K562 (cell line): ENCODE measurements around the gene EDN2. TPM values are rescaled to one million over a fixed set of nuclear protein-coding genes. Genes with fewer than 3 reads are reported as not detected.

Source experiments
- ATAC-seq: fragments of 200-7000 bp; cut with Tn5 transposase; 3 replicates; pipeline ENCODE4 v1.9.1; 2020; ENCODE audit warnings: moderate library complexity
- BruUV-seq: library from RNA; stranded (reverse); fragments of 400-500 nt; replicated peaks from 2 replicates; lab custom pipeline; 2021; lab: Mats Ljungman, UMichigan
- CTCF ChIA-PET: fragments of 300-600 bp; formaldehyde crosslinking; extraction: SDS; loops from one replicate; lab custom pipeline; 2021; ENCODE audit warnings: low intra/inter-chr PET ratio; lab: Yijun Ruan, JAX
- POLR2A ChIA-PET: fragments of 300-600, 350-650 bp; sonication (Branson Sonifier 250); formaldehyde crosslinking; extraction: SDS; loops from one replicate; lab custom pipeline; 2021; ENCODE audit warnings: antibody characterized with exemption, inconsistent platforms; lab: Yijun Ruan, JAX
- DNase-seq, 4 experiments: peaks; one replicate each; pipeline versions ENCODE4 v3.0.0 to v3.0.0-alpha.2; 2011 to 2018; ENCODE audit warnings: low spot score in 3 of 4, mixed read lengths in 3 of 4; ENCODE audit errors: extremely low read depth in 1 of 4
- FAIRE-seq: peaks from 2 replicates; lab custom pipeline; 2011; peaks lifted over from hg19 to GRCh38; lab: Jason Lieb, UNC
- H2AFZ ChIP-seq: 2 replicates; pipeline ENCODE4 v1.6.0; 2011; ENCODE audit warnings: low read depth, low read length, control low read depth, inconsistent platforms
- H3K27ac ChIP-seq: fragments of 200-600 bp; 3 replicates; pipeline ENCODE4 v1.8.0; 2011; ENCODE audit warnings: low read depth, mild to moderate bottlenecking, control low read depth, inconsistent platforms, low read length, moderate library complexity, mixed read lengths; ENCODE audit errors: extremely low read depth
- H3K27me3 ChIP-seq, 2 experiments: fragments of 300-600 bp in 1 of 2; 2 replicates in 1 of 2; 3 replicates in 1 of 2; pipeline versions ENCODE4 v1.6.0 to v1.8.0; 2011; ENCODE audit warnings: inconsistent platforms in 2 of 2, low read length in 2 of 2, mild to moderate bottlenecking in 1 of 2, mixed read lengths in 1 of 2, moderate library complexity in 1 of 2; ENCODE audit not compliant: control insufficient read depth in 2 of 2, insufficient read depth in 2 of 2
- H3K36me3 ChIP-seq: fragments of 300-600 bp; 3 replicates; pipeline ENCODE4 v1.8.0; 2011; ENCODE audit warnings: mild to moderate bottlenecking, low read length, inconsistent platforms; ENCODE audit not compliant: control insufficient read depth, insufficient read depth
- H3K4me1 ChIP-seq, 2 experiments: fragments of 200-600 bp in 1 of 2; replicated peaks in 1 of 2; 2 replicates in 1 of 2; 3 replicates in 1 of 2; pipeline versions ENCODE4 v1.5.1 to v1.8.0; 2011; ENCODE audit warnings: inconsistent platforms in 2 of 2, low read length in 2 of 2, mild to moderate bottlenecking in 1 of 2, mixed read lengths in 1 of 2, moderate library complexity in 1 of 2; ENCODE audit not compliant: control insufficient read depth in 2 of 2, insufficient read depth in 2 of 2
- H3K4me2 ChIP-seq: 2 replicates; pipeline ENCODE4 v1.6.1; 2011; ENCODE audit warnings: low read length, control low read depth, inconsistent platforms, mixed read lengths; ENCODE audit not compliant: insufficient read depth
- H3K4me3 ChIP-seq: fragments of 200-600 bp; sonication (generic), shearing (Covaris generic); 2 replicates; pipeline ENCODE4 v1.5.1; 2016; ENCODE audit warnings: control low read depth, inconsistent platforms
- H3K79me2 ChIP-seq: fragments of 200-600 bp; 3 replicates; pipeline ENCODE4 v1.8.0; 2011; ENCODE audit warnings: low read length, inconsistent platforms; ENCODE audit not compliant: control insufficient read depth, insufficient read depth
- H3K9ac ChIP-seq, 2 experiments: 2 replicates each; pipeline versions ENCODE4 v1.6.0 to v1.6.1; 2011; ENCODE audit warnings: low read depth in 2 of 2, low read length in 2 of 2, control low read depth in 1 of 2, inconsistent platforms in 1 of 2, mild to moderate bottlenecking in 1 of 2, mixed read lengths in 1 of 2; ENCODE audit not compliant: insufficient read depth in 1 of 2
- H3K9me1 ChIP-seq: one replicate; pipeline ENCODE4 v1.6.0; 2011; ENCODE audit warnings: inconsistent platforms, mild to moderate bottlenecking, low read length, moderate library complexity; ENCODE audit not compliant: control insufficient read depth, insufficient read depth
- H3K9me3 ChIP-seq: replicated peaks from 2 replicates; pipeline ENCODE4 v1.5.1; 2011; ENCODE audit warnings: low read depth, low read length, inconsistent platforms; ENCODE audit not compliant: control insufficient read depth, insufficient read depth
- H4K20me1 ChIP-seq: replicated peaks from 2 replicates; pipeline ENCODE4 v1.6.1; 2011; ENCODE audit warnings: low read length, inconsistent platforms, mixed read lengths; ENCODE audit not compliant: control insufficient read depth, insufficient read depth
- CBFA2T3 ChIP-seq: fragments of 450-650 bp; IDR thresholded peaks from 2 replicates; pipeline ENCODE4 v1.6.1; 2017
- EGR1 ChIP-seq: fragments of 450-650 bp; conservative IDR thresholded peaks from 2 replicates; pipeline ENCODE4 v1.6.1; 2017; ENCODE audit warnings: mild to moderate bottlenecking
- ESRRA ChIP-seq: fragments of 450-650 bp; IDR thresholded peaks from 2 replicates; pipeline ENCODE4 v1.6.1; 2014; ENCODE audit warnings: low read depth, mild to moderate bottlenecking, moderate library complexity, borderline replicate concordance
- FOXO4 ChIP-seq: fragments of 450-650 bp; formaldehyde crosslinking; IDR thresholded peaks from 2 replicates; pipeline ENCODE4 v1.4.0; 2020; ENCODE audit warnings: mild to moderate bottlenecking, moderate library complexity
- PREB ChIP-seq: sonication (generic); formaldehyde crosslinking; IDR thresholded peaks from 2 replicates; pipeline ENCODE4 v1.8.1; 2023; ENCODE audit warnings: mild to moderate bottlenecking, missing genetic modification reagents
- SPI1 ChIP-seq: IDR thresholded peaks from 2 replicates; pipeline ENCODE4 v1.6.1; 2011; ENCODE audit warnings: low read depth, low read length, control low read depth, borderline replicate concordance
- TEAD2 ChIP-seq: fragments of 450-650 bp; IDR thresholded peaks from 2 replicates; pipeline ENCODE4 v1.6.1; 2016; ENCODE audit warnings: missing genetic modification characterization, control low read depth, missing compliant biosample characterization
- TFAP4 ChIP-seq: sonication (generic); formaldehyde crosslinking; IDR thresholded peaks from 2 replicates; pipeline ENCODE4 v1.8.0; 2022; ENCODE audit warnings: missing genetic modification reagents, mild to moderate bottlenecking, moderate library complexity, borderline replicate concordance
- ZNF143 ChIP-seq: sonication (generic); formaldehyde crosslinking; IDR thresholded peaks from 2 replicates; pipeline ENCODE4 v1.9.0; 2022; ENCODE audit warnings: mild to moderate bottlenecking, missing genetic modification reagents
- ZNF324 ChIP-seq: fragments of 250-450 bp; sonication (Bioruptor Pico); IDR thresholded peaks from 2 replicates; pipeline ENCODE4 v1.4.0; 2020; ENCODE audit warnings: mild to moderate bottlenecking
- ZNF592 ChIP-seq: fragments of 450-650 bp; IDR thresholded peaks from 2 replicates; pipeline ENCODE4 v1.6.1; 2017; ENCODE audit warnings: antibody characterized with exemption, mild to moderate bottlenecking
- ZNF780A ChIP-seq: fragments of 250-450 bp; sonication (Bioruptor Pico); IDR thresholded peaks from 2 replicates; pipeline ENCODE4 v1.5.0; 2021; ENCODE audit warnings: mild to moderate bottlenecking
- WGBS: fragments of 100-300 bp; shearing (Covaris generic); methylation state at CpG from one replicate; pipeline ENCODE4 v1.1.6; 2016; ENCODE audit warnings: low coverage, mixed read lengths; ENCODE audit not compliant: insufficient coverage; ENCODE audit errors: missing lambda C conversion rate; 5-methylcytosine and 5-hydroxymethylcytosine counted together
- in situ Hi-C: fragments of 300-500 bp; cut with MboI; formaldehyde crosslinking; loops from 4 replicates; pipeline ENCODE4 v1.15.0; 2018; ENCODE audit warnings: inconsistent platforms, mixed read lengths
- intact Hi-C: fragments of 100-400 bp; cut with micrococcal nuclease; formaldehyde crosslinking; loops from 2 replicates; pipeline ENCODE4 v1.14.2; 2022
- polyA plus RNA-seq, 8 experiments: library from polyadenylated mRNA; depleted of rRNA in 4 of 8; stranded (reverse) in 5 of 8; unstranded in 3 of 8; fragments of >200 nt; fragmentation: Nextera tagmentation in 2 of 8; fragmentation: Illumina TruSeq in 1 of 8; extraction: Ambion mirVana in 2 of 8; extraction: Trizol in 1 of 8; gene quantifications; 2 replicates each; pipeline versions ENCODE4 v1.2.1 to v1.2.3, GENCODE V29; 2011 to 2014; ENCODE audit warnings: inconsistent platforms in 1 of 8, missing spikeins in 1 of 8
- total RNA-seq, 7 experiments: library from RNA; depleted of rRNA in 6 of 7; stranded (reverse); fragments of >200 nt in 6 of 7; fragmentation: Illumina TruSeq in 2 of 7; extraction: Trizol in 2 of 7; gene quantifications; 2 replicates each; pipeline versions ENCODE4 v1.2.1 to v1.2.3, GENCODE V29; 2011 to 2021; ENCODE audit warnings: low replicate concordance in 1 of 7

EDN2 gene
- total and polyA plus RNA-seq, 9 of the 15 experiments (the other 6 are each of a cell fraction or from before 2014, with no cell fraction given) = not detected

GRCh38 chr1:41493626-41494350 is 9.3 kb upstream of the EDN2 start:
- H3K27ac ChIP-seq = peak overlapping the region; percentile 16; the same call in 1 of the 3 replicates
- ChIA-PET POLR2A (interaction anchor here (0.6 to 1.8 kb wide), 2 partner anchors 22 to 665 kb away, joined by 5 read pairs; no protein-coding TSS in a partner anchor), CTCF (no interaction called here)
- H3K36me3 ChIP-seq = no peaks in the 10 kb centered on the region
- H3K9ac ChIP-seq = peak overlapping the region; percentile 10 to 80; a peak in 3 of 4 replicates
- peaks cover 27 to 46% of the 10 kb centered on the region in 2 experiments; a peak in 4 of 5 replicates for H3K4me1 ChIP-seq
- DNase-seq (peak; percentile 47 to 59 (median 52)), ATAC-seq (no peak), FAIRE-seq (peak; percentile 29)
- H3K4me3 ChIP-seq = no peak overlapping the region
- H3K79me2 ChIP-seq = no peaks in the 10 kb centered on the region
- peak overlapping the region; percentile 24; the same call in 1 of the 2 replicates for H2AFZ ChIP-seq
- TF ChIP-seq CBFA2T3 = peak; percentile 57
- TF ChIP-seq FOXO4 = no peak
- TF ChIP-seq TFAP4 (CRISPR knock-in tag) = peak; percentile 68; the same call in 1 of the 2 replicates
- no peak for TF ChIP-seq ZNF780A (CRISPR knock-in tag)
- TF ChIP-seq ZNF592 = 0 out of 2 replicates have a peak, but pooled peaks have one; percentile 34
- TF ChIP-seq ZNF324 (CRISPR knock-in tag) = no peak
- TF ChIP-seq PREB (CRISPR knock-in tag) = no peak
- 0 out of 2 replicates have a peak, but pooled peaks have one; percentile 21 for TF ChIP-seq ESRRA
- no peak for TF ChIP-seq SPI1
- peak; percentile 73 for TF ChIP-seq EGR1
- TF ChIP-seq TEAD2 = no peak
- TF ChIP-seq ZNF143 = 0 out of 2 replicates have a peak, but pooled peaks have one; percentile 15
- 0 out of 5 replicates have a peak, but pooled peaks cover 0 to 8% of the 10 kb centered on the region in 2 experiments for H3K27me3 ChIP-seq
- 0 out of 2 replicates have a peak, but pooled peaks cover under 1% of the 10 kb centered on the region for H4K20me1 ChIP-seq
- intact Hi-C loops (no loop called here), in situ Hi-C loops (no loop called here)
- no TSS peak for BruUV-seq
- peaks cover 6% of the 10 kb centered on the region for H3K9me1 ChIP-seq
- 29% methylated on average over 9 of the region's 9 CpGs for WGBS
- peak overlapping the region; percentile 23; the same call in 1 of the 2 replicates for H3K4me2 ChIP-seq
- no peaks in the 10 kb centered on the region for H3K9me3 ChIP-seq
